WI38 (cell line): ENCODE results near the gene FOXN3.

Experiments used
- H3K4me3 ChIP-seq: 2 replicates; pipeline ENCODE4 v1.5.1; 2011; ENCODE audit warnings: low read depth, mild to moderate bottlenecking, control low read depth, low read length
- CTCF ChIP-seq: IDR thresholded peaks from 2 replicates; pipeline ENCODE4 v1.5.1; 2012; ENCODE audit warnings: low read depth, mild to moderate bottlenecking, control low read depth, low read length

FOXN3 gene

GRCh38 chr14:89237921-89238529 is 179.0 kb downstream of the FOXN3 start:
- H3K4me3 ChIP-seq: no peak overlapping the region
- peak; percentile 15; the same call in 1 of the 2 replicates for TF ChIP-seq CTCF

GRCh38 chr14:89236851-89237250 is 180.2 kb downstream of the FOXN3 start:
- H3K4me3 ChIP-seq: no peak overlapping the region
- TF ChIP-seq CTCF: no peak

- no peak for TF ChIP-seq CTCF
- H3K4me3 ChIP-seq: no peak overlapping the region
Observed at GRCh38 chr14:89233184-89233583, 183.8 kb downstream of the FOXN3 start.

- no peak for TF ChIP-seq CTCF
Observed at GRCh38 chr14:89232265-89233070, 184.6 kb downstream of the FOXN3 start.

GRCh38 chr14:89231426-89232113 is 185.5 kb downstream of the FOXN3 start:
- no peak overlapping the region for H3K4me3 ChIP-seq

More at GRCh38 chr14:89232265-89233070, 184.6 kb downstream of the FOXN3 start:
- no peak overlapping the region for H3K4me3 ChIP-seq

GRCh38 chr14:89228921-89229639 is 188.0 kb downstream of the FOXN3 start:
- no peak for TF ChIP-seq CTCF
- no peak overlapping the region for H3K4me3 ChIP-seq

More at GRCh38 chr14:89231426-89232113, 185.5 kb downstream of the FOXN3 start:
- no peak for TF ChIP-seq CTCF
